Neural cell (in vitro differentiated cells): ENCODE results near the gene MAPK1. TPM values are rescaled to one million over a fixed set of nuclear protein-coding genes. Genes with fewer than 3 reads are reported as not detected.
"Not testable (repeated sequence)": the region's sequence is repeated elsewhere in the genome, so short reads cannot be mapped to it uniquely, and the experiment has no call there.

Experiments
- H2AFZ ChIP-seq: fragments of 200-600, 300-800 bp; sonication (generic), shearing (Covaris generic); 2 replicates; pipeline ENCODE4 v1.6.0; 2014; ENCODE audit warnings: low read depth, mild to moderate bottlenecking, antibody characterized with exemption, low read length, moderate library complexity
- H3F3A ChIP-seq: fragments of 200-600 bp; shearing (Covaris generic); 2 replicates; pipeline ENCODE4 v1.6.1; 2016; ENCODE audit warnings: mild to moderate bottlenecking, moderate library complexity, mixed read lengths, antibody characterized with exemption, low read length; ENCODE audit not compliant: insufficient read depth, poor library complexity, severe bottlenecking
- H3K27ac ChIP-seq: fragments of 200-600, 300-800 bp; sonication (generic), shearing (Covaris generic); 2 replicates; pipeline ENCODE4 v1.5.1; 2014; ENCODE audit warnings: mild to moderate bottlenecking, low read length, moderate library complexity
- H3K27me3 ChIP-seq: fragments of 300-800, 200-600 bp; sonication (generic), shearing (Covaris generic); 2 replicates; pipeline ENCODE4 v1.6.0; 2014; ENCODE audit warnings: mild to moderate bottlenecking, low read depth, low read length, moderate library complexity; ENCODE audit not compliant: insufficient read depth
- H3K36me3 ChIP-seq: fragments of 300-800, 200-600 bp; sonication (generic), shearing (Covaris generic); 2 replicates; pipeline ENCODE4 v1.5.1; 2014; ENCODE audit warnings: mild to moderate bottlenecking, antibody characterized with exemption, low read length, moderate library complexity; ENCODE audit not compliant: insufficient read depth
- H3K4me2 ChIP-seq: fragments of 300-800, 200-600 bp; sonication (generic), shearing (Covaris generic); 2 replicates; pipeline ENCODE4 v1.6.0; 2014; ENCODE audit warnings: mild to moderate bottlenecking, low read length
- H3K4me3 ChIP-seq: fragments of 300-800, 200-600 bp; sonication (generic), shearing (Covaris generic); 2 replicates; pipeline ENCODE4 v1.5.1; 2014; ENCODE audit warnings: mild to moderate bottlenecking, low read length, moderate library complexity
- H3K79me2 ChIP-seq: fragments of 200-600 bp; shearing (Covaris generic); replicated peaks from 2 replicates; pipeline ENCODE4 v1.6.0; 2014; ENCODE audit warnings: mild to moderate bottlenecking, low read length, moderate library complexity; ENCODE audit not compliant: insufficient read depth
- H3K9ac ChIP-seq: fragments of 300-800, 200-600 bp; sonication (generic), shearing (Covaris generic); 2 replicates; pipeline ENCODE4 v1.6.1; 2016; ENCODE audit warnings: mild to moderate bottlenecking, low read length, mixed read lengths
- H3K9me2 ChIP-seq: fragments of 200-600 bp; shearing (Covaris generic); 2 replicates; pipeline ENCODE4 v1.6.1; 2016; ENCODE audit warnings: mild to moderate bottlenecking, low read length, mixed read lengths; ENCODE audit not compliant: insufficient read depth
- H3K9me3 ChIP-seq: fragments of 200-600, 300-800 bp; sonication (generic), shearing (Covaris generic); 2 replicates; pipeline ENCODE4 v1.6.1; 2016; ENCODE audit warnings: mild to moderate bottlenecking, mixed run types, low read length, moderate library complexity, mixed read lengths
- H4K20me1 ChIP-seq: fragments of 200-600 bp; shearing (Covaris generic); 2 replicates; pipeline ENCODE4 v1.6.1; 2016; ENCODE audit warnings: mild to moderate bottlenecking, mixed run types; ENCODE audit not compliant: insufficient read depth
- CTCF ChIP-seq: fragments of 450-650 bp; IDR thresholded peaks from 2 replicates; pipeline ENCODE4 v1.5.1; 2014; ENCODE audit warnings: antibody characterized with exemption, mild to moderate bottlenecking, moderate library complexity; ENCODE audit not compliant: poor library complexity, severe bottlenecking
- EP300 ChIP-seq: fragments of 450-650 bp; conservative IDR thresholded peaks from 2 replicates; pipeline ENCODE4 v1.6.1; 2014; ENCODE audit warnings: antibody characterized with exemption, mild to moderate bottlenecking, moderate library complexity; ENCODE audit not compliant: poor library complexity, severe bottlenecking
- EZH2 ChIP-seq: fragments of 200-600, 300-800 bp; shearing (Covaris generic), sonication (generic); IDR thresholded peaks from 2 replicates; pipeline ENCODE4 v1.6.1; 2014; ENCODE audit warnings: antibody characterized with exemption, low read length, borderline replicate concordance, mild to moderate bottlenecking; ENCODE audit not compliant: insufficient read depth, poor library complexity, severe bottlenecking
- MXI1 ChIP-seq: fragments of 450-650 bp; conservative IDR thresholded peaks from 2 replicates; pipeline ENCODE4 v1.6.1; 2014; ENCODE audit warnings: antibody characterized with exemption, mild to moderate bottlenecking; ENCODE audit not compliant: poor library complexity, severe bottlenecking
- POLR2AphosphoS5 ChIP-seq: IDR thresholded peaks from 2 replicates; pipeline ENCODE4 v1.6.1; 2012
- RAD21 ChIP-seq: fragments of 450-650 bp; conservative IDR thresholded peaks from 2 replicates; pipeline ENCODE4 v1.6.1; 2014; ENCODE audit warnings: antibody characterized with exemption, mild to moderate bottlenecking, moderate library complexity
- REST ChIP-seq: IDR thresholded peaks from 2 replicates; pipeline ENCODE4 v1.6.1; 2012; ENCODE audit warnings: borderline replicate concordance
- SMC3 ChIP-seq: fragments of 450-650 bp; conservative IDR thresholded peaks from 2 replicates; pipeline ENCODE4 v1.6.1; 2014; ENCODE audit warnings: antibody characterized with exemption, mild to moderate bottlenecking, moderate library complexity; ENCODE audit not compliant: poor library complexity
- TAF1 ChIP-seq: IDR thresholded peaks from 2 replicates; pipeline ENCODE4 v1.6.1; 2012; ENCODE audit warnings: low read depth
- polyA plus RNA-seq: library from polyadenylated mRNA; depleted of rRNA; stranded (reverse); fragments of >200 nt; gene quantifications from 2 replicates; pipeline ENCODE4 v1.2.3, GENCODE V29; 2014

Gene MAPK1
- polyA plus RNA-seq, 1 donor from 2014 or later = 43.3 TPM

GRCh38 chr22:21896951-21897513 is 29.6 kb upstream of the MAPK1 start:
- no peaks in the 10 kb centered on the region for H3K9me3 ChIP-seq
- no peak overlapping the region for H3K4me2 ChIP-seq
- no peak overlapping the region for H3K27ac ChIP-seq
- H3K79me2 ChIP-seq = no peaks in the 10 kb centered on the region
- H4K20me1 ChIP-seq = no peaks in the 10 kb centered on the region
- H3K36me3 ChIP-seq = no peaks in the 10 kb centered on the region
- no peak overlapping the region for H2AFZ ChIP-seq
- H3K4me3 ChIP-seq = no peak overlapping the region
- no peak for TF ChIP-seq EZH2
- H3K9me2 ChIP-seq = no peaks in the 10 kb centered on the region
- no peaks in the 10 kb centered on the region for H3F3A ChIP-seq
- H3K9ac ChIP-seq = no peak overlapping the region
- H3K27me3 ChIP-seq = no peaks in the 10 kb centered on the region

- H3K36me3 ChIP-seq, H3K4me3 ChIP-seq, H4K20me1 ChIP-seq, H3F3A ChIP-seq, H3K9ac ChIP-seq, H3K9me2 ChIP-seq, H2AFZ ChIP-seq, H3K27me3 ChIP-seq, H3K9me3 ChIP-seq, H3K79me2 ChIP-seq, H3K4me2 ChIP-seq, H3K27ac ChIP-seq: not testable (repeated sequence)
These were observed 28.8 kb upstream of the MAPK1 start for GRCh38 chr22:21896275-21896674.

GRCh38 chr22:21894799-21895198 is 27.4 kb upstream of the MAPK1 start:
- H3K4me2 ChIP-seq = no peak overlapping the region
- H3K9me3 ChIP-seq = no peaks in the 10 kb centered on the region
- H2AFZ ChIP-seq = no peak overlapping the region
- TF ChIP-seq EP300 (no peak), SMC3 (no peak), CTCF (no peak), REST (no peak), TAF1 (no peak), RAD21 (no peak), EZH2 (no peak), MXI1 (no peak), POLR2AphosphoS5 (no peak)
- H3K27ac ChIP-seq = no peak overlapping the region
- no peaks in the 10 kb centered on the region for H3K79me2 ChIP-seq
- no peaks in the 10 kb centered on the region for H4K20me1 ChIP-seq
- no peak overlapping the region for H3K9ac ChIP-seq
- H3K9me2 ChIP-seq = no peaks in the 10 kb centered on the region
- no peaks in the 10 kb centered on the region for H3F3A ChIP-seq
- no peak overlapping the region for H3K4me3 ChIP-seq
- no peaks in the 10 kb centered on the region for H3K27me3 ChIP-seq
- H3K36me3 ChIP-seq = no peaks in the 10 kb centered on the region
